ENCODE data around the gene AUTS2.
"Not testable (repeated sequence)": the region's sequence is repeated elsewhere in the genome, so short reads cannot be mapped to it uniquely, and the experiment has no call there.

AUTS2 gene

GRCh38 chr7:69759373-69759772 lies 161.1 kb downstream of the AUTS2 start:
- no peak for DNase-seq (ENCODE audit: low read depth in 3 of 3)

- no peak for DNase-seq (ENCODE audit: low read depth in 3 of 3)
Observed at GRCh38 chr7:69761290-69761922, 163.1 kb downstream of the AUTS2 start.

- DNase-seq (ENCODE audit: low read depth in 3 of 3) = no peak
Observed at GRCh38 chr7:69762821-69763352, 164.6 kb downstream of the AUTS2 start.

GRCh38 chr7:69763513-69763912 lies 165.2 kb downstream of the AUTS2 start:
- no peak for DNase-seq (ENCODE audit: low read depth in 3 of 3)

- no peak for DNase-seq (ENCODE audit: low read depth in 3 of 3)
Observed at GRCh38 chr7:69764147-69764546, 165.9 kb downstream of the AUTS2 start.

GRCh38 chr7:69764681-69765080 lies 166.4 kb downstream of the AUTS2 start:
- DNase-seq (ENCODE audit: low read depth in 3 of 3) = no peak

GRCh38 chr7:69765879-69766278 lies 167.6 kb downstream of the AUTS2 start:
- no peak for DNase-seq (ENCODE audit: low read depth in 3 of 3)

- DNase-seq (ENCODE audit: low read depth in 3 of 3) = no peak
Observed at GRCh38 chr7:69768986-69769595, 170.8 kb downstream of the AUTS2 start.

- no peak for DNase-seq (ENCODE audit: low read depth in 3 of 3)
Observed at GRCh38 chr7:69769826-69770225, 171.6 kb downstream of the AUTS2 start.

GRCh38 chr7:69770613-69771012 lies 172.3 kb downstream of the AUTS2 start:
- no peak for DNase-seq (ENCODE audit: low read depth in 3 of 3)

GRCh38 chr7:69772718-69773436 lies 174.6 kb downstream of the AUTS2 start:
- DNase-seq (ENCODE audit: low read depth in 3 of 3) = no peak

- DNase-seq (ENCODE audit: low read depth in 3 of 3) = no peak
Observed at GRCh38 chr7:69773535-69774225, 175.4 kb downstream of the AUTS2 start.

GRCh38 chr7:69775231-69775771 lies 177.0 kb downstream of the AUTS2 start:
- DNase-seq (ENCODE audit: low read depth in 3 of 3) = no peak

GRCh38 chr7:69776611-69777010 lies 178.3 kb downstream of the AUTS2 start:
- no peak for DNase-seq (ENCODE audit: low read depth in 3 of 3)

GRCh38 chr7:69778138-69778537 lies 179.9 kb downstream of the AUTS2 start:
- DNase-seq (ENCODE audit: low read depth in 3 of 3) = no peak

- no peak for DNase-seq (ENCODE audit: low read depth in 3 of 3)
Observed at GRCh38 chr7:69780379-69780778, 182.1 kb downstream of the AUTS2 start.

- DNase-seq (ENCODE audit: low read depth in 3 of 3) = no peak
Observed at GRCh38 chr7:69781412-69781846, 183.2 kb downstream of the AUTS2 start.

- no peak for DNase-seq (ENCODE audit: low read depth in 3 of 3)
Observed at GRCh38 chr7:69782917-69783684, 184.8 kb downstream of the AUTS2 start.

GRCh38 chr7:69786130-69786529 lies 187.9 kb downstream of the AUTS2 start:
- not testable (repeated sequence) for DNase-seq (ENCODE audit: low read depth in 3 of 3)

GRCh38 chr7:69786730-69787395 lies 188.6 kb downstream of the AUTS2 start:
- no peak for DNase-seq (ENCODE audit: low read depth in 3 of 3)
